Activated T-helper 9 cell treated with anti-CD3 and anti-CD28 coated beads, Interleukin-2, amount 50 U/mL, for 16 hours (primary cell): Measurements from ENCODE around the gene CXCR2.
"Not testable (repeated sequence)": the region's sequence is repeated elsewhere in the genome, so short reads cannot be mapped to it uniquely, and the experiment has no call there.

ENCODE experiments used
- DNase-seq: peaks from one replicate; pipeline ENCODE4 v3.0.0-alpha.2; 2020; ENCODE audit warnings: low read depth

CXCR2 gene

GRCh38 chr2:218125626-218126080, at the start of gene CXCR2:
TSS of gene CXCR2 (plus strand) at chr2:218126028. CDS start at chr2:218134802, 8,774 bp downstream.
- no peak for DNase-seq

- DNase-seq, result no peak
Measured at GRCh38 chr2:218077464-218078216, 48.2 kb upstream of the CXCR2 start.

- DNase-seq, result no peak
Measured at GRCh38 chr2:218079943-218080913, 45.6 kb upstream of the CXCR2 start.

GRCh38 chr2:218081063-218081462, 44.8 kb upstream of the CXCR2 start:
- no peak for DNase-seq

GRCh38 chr2:218081695-218082094, 44.1 kb upstream of the CXCR2 start:
- DNase-seq, result no peak

- no peak for DNase-seq
Measured at GRCh38 chr2:218082586-218083351, 43.1 kb upstream of the CXCR2 start.

GRCh38 chr2:218083352-218083676, 42.5 kb upstream of the CXCR2 start:
- no peak for DNase-seq

- DNase-seq, result no peak
Measured at GRCh38 chr2:218086478-218086877, 39.4 kb upstream of the CXCR2 start.

GRCh38 chr2:218089259-218089658, 36.6 kb upstream of the CXCR2 start:
- DNase-seq, result no peak

GRCh38 chr2:218091746-218092145, 34.1 kb upstream of the CXCR2 start:
- DNase-seq, result no peak

- DNase-seq, result no peak
Measured at GRCh38 chr2:218093879-218094278, 31.9 kb upstream of the CXCR2 start.

GRCh38 chr2:218095853-218096252, 30.0 kb upstream of the CXCR2 start:
- DNase-seq, result no peak

- DNase-seq, result no peak
Measured at GRCh38 chr2:218097975-218098374, 27.9 kb upstream of the CXCR2 start.

- DNase-seq, result not testable (repeated sequence)
Measured at GRCh38 chr2:218108834-218109233, 17.0 kb upstream of the CXCR2 start.

- DNase-seq, result not testable (repeated sequence)
Measured at GRCh38 chr2:218121789-218122188, 4.0 kb upstream of the CXCR2 start.

GRCh38 chr2:218122286-218122685, 3.5 kb upstream of the CXCR2 start:
- DNase-seq, result not testable (repeated sequence)

GRCh38 chr2:218123986-218124385, 1.8 kb upstream of the CXCR2 start:
- DNase-seq, result no peak

- DNase-seq, result no peak
Measured at GRCh38 chr2:218125095-218125494, 733 bp upstream of the CXCR2 start.

GRCh38 chr2:218127929-218128455, 2.2 kb downstream of the CXCR2 start:
- no peak for DNase-seq

GRCh38 chr2:218128781-218129457, 3.1 kb downstream of the CXCR2 start:
- DNase-seq, result no peak

GRCh38 chr2:218129458-218130135, 3.8 kb downstream of the CXCR2 start:
- no peak for DNase-seq
